HG02610 (cell line): ENCODE results near the gene SLC5A1.

Experiments
- ATAC-seq: cut with Tn5 transposase; IDR thresholded peaks from one replicate; pipeline ENCODE4 v1.9.1; 2021; ENCODE audit warnings: mild to moderate bottlenecking, moderate library complexity; ENCODE audit not compliant: unreplicated experiment

SLC5A1 gene

GRCh38 chr22:32042924-32043323 lies at the start of gene SLC5A1:
Gene SLC5A1 (plus strand): TSS chr22:32043261. CDS start chr22:32043282, 21 bp downstream.
- ATAC-seq = no peak

GRCh38 chr22:31995046-31995445 lies 48.0 kb upstream of the SLC5A1 start:
- no peak for ATAC-seq

GRCh38 chr22:31995807-31996206 lies 47.3 kb upstream of the SLC5A1 start:
- ATAC-seq = no peak

GRCh38 chr22:31998784-31999385 lies 44.2 kb upstream of the SLC5A1 start:
- no peak for ATAC-seq

- ATAC-seq = no peak
Measured at GRCh38 chr22:32000181-32000580, 42.9 kb upstream of the SLC5A1 start.

- ATAC-seq = no peak
Measured at GRCh38 chr22:32005453-32005852, 37.6 kb upstream of the SLC5A1 start.

GRCh38 chr22:32013200-32013599 lies 29.9 kb upstream of the SLC5A1 start:
- no peak for ATAC-seq

GRCh38 chr22:32016081-32016480 lies 27.0 kb upstream of the SLC5A1 start:
- ATAC-seq = no peak

GRCh38 chr22:32018056-32018455 lies 25.0 kb upstream of the SLC5A1 start:
- no peak for ATAC-seq

GRCh38 chr22:32020117-32020516 lies 22.9 kb upstream of the SLC5A1 start:
- no peak for ATAC-seq

GRCh38 chr22:32021716-32022115 lies 21.3 kb upstream of the SLC5A1 start:
- ATAC-seq = no peak

- no peak for ATAC-seq
Measured at GRCh38 chr22:32023251-32023827, 19.7 kb upstream of the SLC5A1 start.

- ATAC-seq = no peak
Measured at GRCh38 chr22:32024796-32025195, 18.3 kb upstream of the SLC5A1 start.

GRCh38 chr22:32030518-32031247 lies 12.4 kb upstream of the SLC5A1 start:
- no peak for ATAC-seq

GRCh38 chr22:32031466-32031865 lies 11.6 kb upstream of the SLC5A1 start:
- ATAC-seq = no peak

- no peak for ATAC-seq
Measured at GRCh38 chr22:32034275-32034674, 8.8 kb upstream of the SLC5A1 start.

- no peak for ATAC-seq
Measured at GRCh38 chr22:32037236-32037635, 5.8 kb upstream of the SLC5A1 start.

GRCh38 chr22:32040324-32040904 lies 2.6 kb upstream of the SLC5A1 start:
- ATAC-seq = no peak

GRCh38 chr22:32043391-32043790 lies 330 bp downstream of the SLC5A1 start:
- ATAC-seq = no peak

- ATAC-seq = no peak
Measured at GRCh38 chr22:32044477-32044876, 1.4 kb downstream of the SLC5A1 start.

GRCh38 chr22:32044913-32045312 lies 1.9 kb downstream of the SLC5A1 start:
- ATAC-seq = no peak

GRCh38 chr22:32048069-32048468 lies 5.0 kb downstream of the SLC5A1 start:
- no peak for ATAC-seq
